ELR (cell line): ENCODE measurements around the gene CD2.
A peak's percentile ranks its signal among the peaks of the same experiment; 100 is the strongest.

Experiments used
- DNase-seq: peaks from one replicate; pipeline ENCODE4 v3.0.0-alpha.2; 2015; ENCODE audit warnings: low read depth

The CD2 gene

GRCh38 chr1:116754198-116754977 is at the start of gene CD2:
Gene CD2, plus strand, starts transcription at chr1:116754430. Its CDS starts 63 bp downstream, at chr1:116754493.
- DNase-seq = no peak

GRCh38 chr1:116706123-116706522 is 48.1 kb upstream of the CD2 start:
- no peak for DNase-seq

GRCh38 chr1:116706841-116707240 is 47.4 kb upstream of the CD2 start:
- no peak for DNase-seq

GRCh38 chr1:116708255-116708900 is 45.9 kb upstream of the CD2 start:
- no peak for DNase-seq

GRCh38 chr1:116709666-116710167 is 44.5 kb upstream of the CD2 start:
- DNase-seq = no peak

GRCh38 chr1:116710420-116711262 is 43.6 kb upstream of the CD2 start:
- DNase-seq = no peak

GRCh38 chr1:116711263-116711840 is 42.9 kb upstream of the CD2 start:
- DNase-seq = no peak

GRCh38 chr1:116712510-116712909 is 41.7 kb upstream of the CD2 start:
- no peak for DNase-seq

GRCh38 chr1:116713474-116713873 is 40.8 kb upstream of the CD2 start:
- no peak for DNase-seq

- no peak for DNase-seq
Measured at GRCh38 chr1:116716391-116716790, 37.8 kb upstream of the CD2 start.

GRCh38 chr1:116717318-116717717 is 36.9 kb upstream of the CD2 start:
- DNase-seq = no peak

- no peak for DNase-seq
Measured at GRCh38 chr1:116720364-116721038, 33.7 kb upstream of the CD2 start.

GRCh38 chr1:116721039-116721405 is 33.2 kb upstream of the CD2 start:
- DNase-seq = no peak

GRCh38 chr1:116721451-116722007 is 32.7 kb upstream of the CD2 start:
- no peak for DNase-seq

GRCh38 chr1:116722016-116722838 is 32.0 kb upstream of the CD2 start:
- no peak for DNase-seq

- peak; percentile 68 for DNase-seq
Measured at GRCh38 chr1:116724765-116725375, 29.4 kb upstream of the CD2 start.

GRCh38 chr1:116725798-116726197 is 28.4 kb upstream of the CD2 start:
- DNase-seq = no peak

GRCh38 chr1:116726872-116727820 is 27.1 kb upstream of the CD2 start:
- no peak for DNase-seq

GRCh38 chr1:116731439-116731838 is 22.8 kb upstream of the CD2 start:
- no peak for DNase-seq
